CD4-positive, alpha-beta T cell treated with Interleukin-2 at 100 ng/mL for 4 hours (primary cell): ENCODE measurements around the gene C16orf74.

Experiments used
- DNase-seq: peaks from one replicate; pipeline ENCODE4 v3.0.0-alpha.2; 2020; ENCODE audit warnings: low spot score

C16orf74 gene

GRCh38 chr16:85750827-85751697, at the start of gene C16orf74:
TSS of gene C16orf74 (minus strand) at chr16:85751096. CDS start at chr16:85735217, 15,879 bp downstream.
- DNase-seq = no peak

GRCh38 chr16:85800321-85800669, 49.4 kb upstream of the C16orf74 start:
- DNase-seq = peak; percentile 7

GRCh38 chr16:85799497-85800320, 48.8 kb upstream of the C16orf74 start, which contains the start of the genes COX4I1 and EMC8:
TSS of gene COX4I1 (plus strand) at chr16:85799695. CDS start at chr16:85801206, 1,511 bp downstream.
TSS of gene EMC8 (minus strand) at chr16:85799544. CDS start at chr16:85799295, 249 bp downstream.
- peak; percentile 92 for DNase-seq

- DNase-seq = no peak
Measured at GRCh38 chr16:85798901-85799496, 48.1 kb upstream of the C16orf74 start.

DNA sequence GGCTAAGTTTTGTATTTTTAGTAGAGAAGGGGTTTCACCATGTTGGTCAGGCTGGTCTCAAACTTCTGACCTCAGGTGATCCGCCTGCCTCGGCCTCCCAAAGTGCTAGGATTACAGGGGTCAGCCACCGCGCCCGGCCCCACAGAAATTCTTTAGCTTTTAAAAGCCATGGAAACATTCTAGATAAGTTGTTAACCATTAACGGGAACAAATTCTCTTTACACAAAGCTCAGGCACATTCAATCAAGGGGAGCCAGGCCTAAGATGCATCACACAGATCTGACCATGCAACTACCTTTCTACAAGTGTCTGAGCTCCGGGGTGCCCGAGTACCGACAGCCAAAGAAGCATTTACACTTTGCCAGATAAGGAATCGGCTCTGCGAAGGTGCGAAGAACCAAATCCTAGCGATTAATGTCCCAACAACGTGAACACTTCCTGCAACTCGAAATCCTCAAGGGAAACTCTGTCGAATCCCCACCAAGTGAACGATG, 47.4 kb upstream of the C16orf74 start:
- DNase-seq = no peak

- no peak for DNase-seq
Measured at GRCh38 chr16:85796599-85796998, 45.7 kb upstream of the C16orf74 start.

DNA sequence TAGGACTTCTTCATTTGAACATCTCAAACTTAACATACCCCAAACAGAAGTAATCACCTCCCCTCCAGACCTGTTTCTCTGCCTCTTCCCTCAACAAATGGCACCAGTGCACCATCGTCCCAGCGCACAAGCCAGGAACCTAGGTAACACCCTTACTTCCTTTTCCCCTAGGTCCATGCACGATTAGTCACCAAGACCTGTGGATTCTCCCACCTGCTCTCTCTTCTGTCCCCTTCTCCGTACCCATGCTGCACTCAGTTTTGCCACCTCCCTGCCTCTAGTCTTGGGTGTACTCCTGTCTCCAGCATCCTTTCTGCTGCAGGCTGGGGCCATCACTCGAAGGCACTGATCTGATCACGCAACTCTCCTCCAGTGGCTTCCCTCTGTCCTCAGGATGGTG, 45.3 kb upstream of the C16orf74 start:
- DNase-seq = no peak

DNA sequence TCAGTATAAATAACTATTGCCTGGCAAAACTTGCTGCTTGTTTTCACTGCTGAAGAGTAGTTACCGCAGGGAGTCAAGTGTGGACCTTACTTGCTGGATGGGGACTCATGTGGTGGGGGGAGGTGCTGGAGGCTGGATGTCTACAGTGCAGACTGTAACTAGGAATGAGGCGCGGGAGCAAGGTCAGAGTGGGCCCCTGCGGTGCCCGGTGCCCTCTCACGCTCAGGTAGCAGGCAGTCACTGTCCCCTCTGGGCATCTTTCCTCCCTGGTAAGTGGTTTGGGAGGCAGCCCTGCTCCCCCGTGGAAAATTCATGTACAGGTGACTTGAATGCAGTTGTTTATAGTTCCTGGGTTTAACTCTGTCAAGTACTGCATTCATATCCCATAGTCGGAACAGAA, 43.8 kb upstream of the C16orf74 start:
- no peak for DNase-seq

- DNase-seq = no peak
Measured at GRCh38 chr16:85793662-85794298, 42.9 kb upstream of the C16orf74 start.

DNA sequence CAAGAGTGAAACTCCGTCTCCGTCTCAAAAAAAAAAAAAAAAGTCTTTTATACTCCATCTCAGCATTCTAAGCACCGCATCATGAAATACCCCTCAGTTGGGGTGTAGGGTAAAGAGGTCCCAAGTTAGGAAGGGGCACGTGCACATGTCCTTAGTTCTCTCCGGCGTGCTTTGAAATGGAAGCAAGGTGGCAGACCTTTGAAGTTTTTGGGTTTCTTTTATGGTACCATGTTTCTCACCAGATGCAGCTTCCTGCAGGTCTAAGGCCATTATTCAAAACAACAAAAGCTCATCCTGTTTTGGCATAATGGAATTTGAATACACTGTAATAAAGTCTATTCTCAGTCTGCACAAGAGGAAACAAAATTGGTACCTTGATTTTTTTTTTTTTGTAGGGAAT, 38.9 kb upstream of the C16orf74 start:
- DNase-seq = no peak

DNA sequence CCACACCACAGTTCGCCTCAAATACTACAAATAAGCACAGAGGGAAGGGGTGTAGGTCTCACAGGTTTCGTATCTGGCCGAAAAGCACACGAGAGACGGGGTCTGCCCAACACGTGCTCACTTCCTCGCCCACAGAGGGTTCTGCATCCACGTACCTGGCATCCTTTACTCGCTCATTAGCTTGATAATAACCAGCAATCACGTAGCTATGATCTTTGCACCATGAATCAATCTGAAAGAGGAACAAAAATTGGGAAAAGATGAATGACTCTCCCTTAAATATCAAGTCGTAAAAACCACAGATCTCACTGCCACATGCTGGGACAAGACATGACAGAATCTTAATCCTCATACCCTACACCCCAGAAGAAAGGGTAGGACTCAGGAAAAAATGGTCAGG, 37.9 kb upstream of the C16orf74 start:
- no peak for DNase-seq

DNA sequence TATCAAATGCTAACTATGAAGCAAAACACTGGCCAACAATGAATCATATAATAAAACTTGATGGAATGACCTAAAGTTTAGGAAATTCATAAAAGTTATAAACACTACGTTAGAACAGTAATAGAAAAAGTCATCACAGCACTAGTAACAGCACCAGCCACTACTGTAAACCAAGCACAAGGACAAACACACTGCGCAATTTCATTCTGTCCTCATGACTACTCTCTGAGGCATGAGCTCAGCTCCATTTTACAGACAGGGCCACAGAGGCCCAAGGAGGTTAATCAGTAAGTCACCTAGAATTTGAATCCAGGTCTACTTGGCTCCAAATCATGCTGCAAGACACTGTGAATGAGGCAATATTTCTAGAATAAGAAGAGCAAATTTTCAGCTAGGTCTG, 35.0 kb upstream of the C16orf74 start:
- no peak for DNase-seq

GRCh38 chr16:85784813-85785212, 33.9 kb upstream of the C16orf74 start:
- no peak for DNase-seq

GRCh38 chr16:85783441-85783840, 32.5 kb upstream of the C16orf74 start:
- no peak for DNase-seq

GRCh38 chr16:85782451-85782850, 31.6 kb upstream of the C16orf74 start:
- DNase-seq = no peak

- no peak for DNase-seq
Measured at GRCh38 chr16:85781695-85782370, 30.9 kb upstream of the C16orf74 start.

DNA sequence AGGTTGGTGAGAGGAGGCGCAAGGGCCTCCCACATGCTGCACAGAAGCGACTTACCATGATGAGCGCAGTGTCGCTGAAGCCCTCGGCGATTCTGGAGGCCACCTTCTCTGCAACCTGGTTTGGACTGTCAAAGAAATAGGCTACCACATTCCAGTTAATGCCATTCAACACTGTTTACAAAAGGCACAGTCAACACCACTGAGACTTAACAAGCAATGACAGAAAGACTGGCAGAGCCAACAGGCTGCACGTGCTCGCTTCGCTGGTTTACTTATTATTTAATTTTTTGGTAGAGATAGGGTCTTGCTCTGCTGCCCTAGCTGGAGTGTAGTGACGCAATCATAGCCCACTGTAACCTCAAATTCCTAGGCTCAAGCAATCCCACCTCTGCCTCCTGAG, 30.3 kb upstream of the C16orf74 start:
- DNase-seq = no peak

DNA sequence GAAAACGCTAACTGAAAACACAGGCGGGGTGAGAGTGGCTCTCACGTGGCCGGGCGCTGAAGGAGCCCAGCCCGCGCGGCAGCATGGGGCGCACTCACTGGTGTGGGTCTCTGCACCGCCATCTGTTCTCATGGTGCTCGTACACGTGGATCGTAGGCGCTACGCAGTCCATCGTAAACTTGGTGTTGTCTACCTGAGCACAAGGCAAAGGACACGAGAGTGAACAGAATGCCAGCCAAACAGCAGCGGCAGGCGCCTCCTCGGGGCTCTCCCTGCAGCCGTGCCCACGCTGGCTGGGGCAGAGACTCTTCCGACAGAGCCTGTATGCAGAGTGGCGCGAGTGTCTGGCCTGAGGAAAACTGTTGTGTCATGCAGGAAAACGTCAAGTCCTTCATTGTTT, 29.4 kb upstream of the C16orf74 start:
- DNase-seq = no peak

DNA sequence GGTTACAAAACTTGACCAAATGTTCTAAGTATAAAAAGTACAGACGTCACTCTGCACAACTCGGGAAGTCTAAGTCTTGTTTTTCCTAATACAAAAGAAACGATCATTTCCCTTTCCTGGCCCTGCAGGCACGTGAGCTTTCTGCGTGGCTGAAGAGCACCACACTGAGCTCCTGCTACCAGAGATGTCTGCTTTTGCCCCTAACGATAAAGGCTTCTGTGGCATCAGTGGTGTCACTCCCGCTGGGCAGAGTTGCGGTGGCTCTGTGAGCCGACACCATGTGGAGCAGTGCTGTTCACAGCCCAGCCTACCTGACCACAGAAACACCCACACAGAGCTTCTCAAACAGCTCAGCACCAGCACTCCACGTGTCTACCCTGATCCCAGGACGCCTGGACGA, 28.0 kb upstream of the C16orf74 start:
- DNase-seq = peak; percentile 6

DNA sequence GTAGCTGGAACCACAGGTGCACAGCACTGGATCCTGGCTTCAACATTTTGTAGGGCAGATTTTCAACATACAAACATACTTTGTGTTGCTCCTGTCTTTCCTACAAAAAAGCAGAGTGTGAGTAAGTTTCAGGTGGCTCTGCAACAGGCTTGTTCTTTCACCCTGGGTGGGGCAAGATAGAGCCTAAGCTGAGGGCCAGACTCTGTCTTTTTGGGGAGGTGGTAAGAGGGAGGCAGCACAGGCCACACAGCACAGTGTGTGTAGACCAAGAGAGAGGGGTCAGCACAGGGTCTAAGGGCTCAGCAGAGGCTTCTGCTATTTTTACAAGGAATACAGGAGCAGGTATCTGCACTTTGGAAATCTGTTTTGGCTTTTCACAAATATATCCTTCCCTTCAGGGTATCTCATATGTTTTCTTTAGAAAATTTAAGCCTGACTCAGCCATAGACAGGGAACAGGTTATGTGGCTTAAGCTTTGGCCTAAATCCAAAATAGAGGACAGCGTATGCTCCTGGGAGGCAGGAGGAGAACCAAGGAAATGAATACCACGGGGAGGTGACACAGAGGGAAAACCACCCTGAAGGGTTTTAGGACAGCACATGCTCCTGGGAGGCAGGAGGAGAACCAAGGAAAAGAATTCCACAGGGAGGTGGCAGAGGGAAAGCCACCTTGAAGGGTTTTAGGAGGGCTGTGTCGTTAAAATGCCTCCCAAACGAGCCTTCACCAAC, 26.9 kb upstream of the C16orf74 start:
- DNase-seq = no peak

- no peak for DNase-seq
Measured at GRCh38 chr16:85774811-85775210, 23.9 kb upstream of the C16orf74 start.
